Thyroid gland (tissue), 4 donors: ENCODE data around the gene PIP4K2A. TPM values are rescaled to one million over a fixed set of nuclear protein-coding genes. Genes with fewer than 3 reads are reported as not detected.
"Not testable (repeated sequence)": the region's sequence is repeated elsewhere in the genome, so short reads cannot be mapped to it uniquely, and the experiment has no call there.

Experiments used
- DNase-seq, 2 donors: peaks; one replicate each; pipeline ENCODE4 v3.0.0-alpha.2; 2019
- H3K27ac ChIP-seq, 3 donors: fragments of 200-600 bp; sonication (generic); 1 replicate in 2 of 3; 2 replicates in 1 of 3; pipeline ENCODE4 v1.5.1; 2016 to 2019; ENCODE audit warnings: mild to moderate bottlenecking in 1 of 3, moderate library complexity in 1 of 3
- H3K27me3 ChIP-seq: fragments of 200-600 bp; sonication (generic); one replicate; pipeline ENCODE4 v1.5.1; 2019
- H3K36me3 ChIP-seq, 2 donors: fragments of 200-600 bp; sonication (generic); one replicate each; pipeline ENCODE4 v1.5.1; 2016 to 2019
- H3K4me1 ChIP-seq, 2 donors: fragments of 200-600 bp; sonication (generic); one replicate each; pipeline ENCODE4 v1.5.1; 2017 to 2019
- H3K4me3 ChIP-seq, 3 donors: fragments of 200-600 bp; sonication (generic); replicated peaks in 1 of 3; 1 replicate in 2 of 3; 2 replicates in 1 of 3; pipeline ENCODE4 v1.5.1; 2016; ENCODE audit warnings: mild to moderate bottlenecking in 1 of 3
- H3K9me3 ChIP-seq: fragments of 200-600 bp; sonication (generic); one replicate; pipeline ENCODE4 v1.5.1; 2017
- POLR2A ChIP-seq, 2 donors: fragments of 450-650 bp; IDR thresholded peaks; one replicate each; pipeline ENCODE4 v1.6.1; 2017; ENCODE audit warnings: antibody characterized with exemption in 2 of 2, mild to moderate bottlenecking in 2 of 2, moderate library complexity in 1 of 2
- WGBS, 2 donors: methylation state at CpG; one replicate each; pipeline ENCODE4 v1.1.5; 2017; 5-methylcytosine and 5-hydroxymethylcytosine counted together
- intact Hi-C: fragments of 100-400 bp; cut with DNase I; formaldehyde crosslinking; loops from one replicate; pipeline ENCODE4 v1.15.1; 2023
- total RNA-seq, 4 donors: library from RNA; depleted of rRNA; stranded (reverse); fragments of >200 nt; gene quantifications; one replicate each; pipeline ENCODE4 v1.2.3, GENCODE V29; 2016
- TF ChIP-seq, protein P1 (sequence below), 6 experiments: fragments of 200-600 bp in 3 of 6; fragments of 450-650 bp in 3 of 6; sonication (generic) in 3 of 6; IDR thresholded peaks; one replicate each; pipeline ENCODE4 v1.5.1; 2016 to 2019; ENCODE audit warnings: antibody characterized with exemption in 6 of 6, mild to moderate bottlenecking in 2 of 6, inconsistent platforms in 1 of 6, moderate library complexity in 1 of 6

PIP4K2A gene
- total RNA-seq, 4 donors from 2014 or later, result 16.5 to 23.2 (median 19.3) TPM

DNA sequence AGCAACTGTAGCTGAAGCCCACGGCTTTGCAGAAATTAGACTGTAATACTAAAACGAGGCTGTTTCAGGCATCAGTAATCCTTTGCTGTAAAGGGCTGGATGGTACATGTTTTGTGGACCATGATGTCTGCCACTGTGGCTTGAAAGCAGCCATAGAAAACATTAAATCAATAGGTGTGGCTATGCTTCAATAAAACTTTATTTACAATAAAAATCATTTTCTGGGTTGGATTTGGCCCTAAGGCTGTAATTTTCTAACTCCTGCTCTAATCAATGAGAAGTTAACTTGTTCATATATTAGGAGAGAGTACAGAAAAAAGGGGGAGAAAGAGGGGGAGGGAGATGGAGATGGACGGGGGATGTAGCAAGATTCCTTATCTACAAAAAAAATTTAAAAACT lies 183.4 kb downstream of the PIP4K2A start:
- Histone ChIP-seq H3K4me1 (no peaks in the 10 kb centered on the region), H3K9me3 (no peaks in the 10 kb centered on the region), H3K27ac (no peak overlapping the region), H3K36me3 (no peaks in the 10 kb centered on the region), H3K4me3 (no peak overlapping the region), H3K27me3 (no peaks in the 10 kb centered on the region)
- intact Hi-C loops, result no loop called here
- no peak for DNase-seq
- no peak for TF ChIP-seq POLR2A (IDR thresholded peaks at IDR 0.05)
- TF ChIP-seq, protein P1, sequence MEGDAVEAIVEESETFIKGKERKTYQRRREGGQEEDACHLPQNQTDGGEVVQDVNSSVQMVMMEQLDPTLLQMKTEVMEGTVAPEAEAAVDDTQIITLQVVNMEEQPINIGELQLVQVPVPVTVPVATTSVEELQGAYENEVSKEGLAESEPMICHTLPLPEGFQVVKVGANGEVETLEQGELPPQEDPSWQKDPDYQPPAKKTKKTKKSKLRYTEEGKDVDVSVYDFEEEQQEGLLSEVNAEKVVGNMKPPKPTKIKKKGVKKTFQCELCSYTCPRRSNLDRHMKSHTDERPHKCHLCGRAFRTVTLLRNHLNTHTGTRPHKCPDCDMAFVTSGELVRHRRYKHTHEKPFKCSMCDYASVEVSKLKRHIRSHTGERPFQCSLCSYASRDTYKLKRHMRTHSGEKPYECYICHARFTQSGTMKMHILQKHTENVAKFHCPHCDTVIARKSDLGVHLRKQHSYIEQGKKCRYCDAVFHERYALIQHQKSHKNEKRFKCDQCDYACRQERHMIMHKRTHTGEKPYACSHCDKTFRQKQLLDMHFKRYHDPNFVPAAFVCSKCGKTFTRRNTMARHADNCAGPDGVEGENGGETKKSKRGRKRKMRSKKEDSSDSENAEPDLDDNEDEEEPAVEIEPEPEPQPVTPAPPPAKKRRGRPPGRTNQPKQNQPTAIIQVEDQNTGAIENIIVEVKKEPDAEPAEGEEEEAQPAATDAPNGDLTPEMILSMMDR (IDR thresholded peaks at IDR 0.05), result no peak
- WGBS, 2 donors, result 90 to 92% methylated on average over 3 of the region's 3 CpGs

DNA sequence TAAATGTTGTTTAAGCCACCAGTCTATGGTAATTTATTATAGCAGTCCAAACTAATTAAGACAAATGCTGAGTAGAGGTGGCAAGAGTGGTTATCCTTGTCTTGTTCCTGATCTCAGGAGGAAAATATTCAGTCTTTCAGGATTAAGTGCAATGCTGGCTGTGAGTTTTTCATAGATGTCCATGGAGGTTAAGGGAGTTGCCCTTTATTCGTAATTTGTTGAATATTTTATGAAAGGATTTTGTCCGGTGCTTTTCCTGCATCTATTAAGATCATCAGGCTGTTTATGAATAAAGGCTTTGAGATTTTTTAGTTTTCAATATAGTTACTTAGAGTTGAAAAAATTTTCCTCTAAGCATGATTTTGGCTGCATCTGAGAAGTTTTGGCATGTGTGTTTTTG lies 186.9 kb downstream of the PIP4K2A start:
- Histone ChIP-seq H3K27ac (no peak overlapping the region), H3K4me3 (no peak overlapping the region), H3K4me1 (no peaks in the 10 kb centered on the region), H3K36me3 (no peaks in the 10 kb centered on the region), H3K9me3 (no peaks in the 10 kb centered on the region), H3K27me3 (no peaks in the 10 kb centered on the region)
- WGBS, 2 donors, result 94 to 95% methylated on average over 2 of the region's 2 CpGs
- intact Hi-C loops, result no loop called here
- TF ChIP-seq, protein P1 (IDR thresholded peaks at IDR 0.05), result no peak
- no peak for TF ChIP-seq POLR2A (IDR thresholded peaks at IDR 0.05)
- no peak for DNase-seq

DNA sequence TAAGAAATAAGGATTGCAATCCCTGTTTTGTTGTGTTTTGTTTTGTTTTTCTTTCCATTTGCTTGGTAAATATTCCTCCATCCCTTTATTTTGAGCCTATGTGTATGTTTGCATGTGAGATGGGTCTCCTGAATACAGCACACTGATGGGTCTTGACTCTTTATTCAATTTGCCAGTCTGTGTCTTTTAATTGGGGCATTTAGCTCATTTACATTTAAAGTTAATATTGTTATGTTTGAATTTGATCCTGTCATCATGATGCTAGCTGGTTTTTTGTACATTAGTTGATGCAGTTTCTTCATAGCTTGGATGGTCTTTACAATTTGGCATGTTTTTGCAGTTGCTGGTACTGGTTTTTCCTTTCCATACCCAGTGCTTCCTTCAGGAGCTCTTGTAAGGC lies 190.0 kb downstream of the PIP4K2A start:
- not testable (repeated sequence) for DNase-seq

DNA sequence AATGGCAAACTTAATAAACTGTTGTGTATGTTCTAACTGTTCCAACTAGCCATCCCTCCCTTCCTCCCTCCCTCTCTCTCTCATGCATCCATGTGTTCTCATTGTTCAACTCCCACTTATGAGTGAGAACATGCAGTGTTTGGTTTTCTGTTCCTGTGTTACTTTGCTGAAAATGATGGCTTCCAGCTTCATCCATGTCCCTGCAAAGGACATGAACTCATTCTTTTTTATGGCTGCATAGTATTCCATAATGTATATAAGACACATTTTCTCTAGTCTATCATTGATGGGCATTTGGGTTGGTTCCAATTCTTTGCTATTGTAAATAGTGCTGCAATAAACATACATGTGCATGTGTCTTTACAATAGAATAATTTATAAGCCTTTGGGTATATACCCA lies 193.7 kb downstream of the PIP4K2A start:
- H3K4me3 ChIP-seq, DNase-seq, H3K36me3 ChIP-seq, intact Hi-C loops, H3K9me3 ChIP-seq, H3K4me1 ChIP-seq, H3K27me3 ChIP-seq, H3K27ac ChIP-seq: not testable (repeated sequence)

More for the DNA sequence above, 190.0 kb downstream of the PIP4K2A start:
- H3K27ac ChIP-seq, H3K4me1 ChIP-seq, intact Hi-C loops, H3K4me3 ChIP-seq, H3K9me3 ChIP-seq, H3K27me3 ChIP-seq, H3K36me3 ChIP-seq: not testable (repeated sequence)

DNA sequence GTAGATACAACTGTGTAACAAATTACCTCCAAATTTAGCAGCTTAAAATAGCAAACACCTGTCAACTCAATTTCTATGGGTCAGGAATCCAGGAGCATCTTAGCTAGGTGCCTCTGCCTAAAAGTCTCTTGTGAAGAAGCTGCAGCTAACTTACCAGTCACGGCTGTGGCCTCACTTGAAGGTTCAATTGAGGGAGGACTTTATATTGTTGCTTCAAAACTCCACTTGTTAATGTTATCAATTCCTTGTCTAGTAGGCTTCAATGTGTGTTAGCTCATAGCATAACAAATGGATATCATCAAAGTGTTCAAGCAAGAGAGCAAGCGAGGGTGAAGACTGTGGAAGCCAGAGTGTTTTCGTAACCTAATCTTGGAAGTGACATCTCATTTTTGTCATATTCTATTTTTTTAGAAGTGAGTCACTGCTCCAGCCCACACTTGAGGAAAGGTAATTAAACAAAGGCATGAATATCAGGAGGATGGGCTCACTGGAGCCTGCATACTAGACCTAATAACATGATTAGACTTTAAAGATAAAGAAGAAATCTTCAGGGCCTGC lies 196.1 kb downstream of the PIP4K2A start:
- no peaks in the 10 kb centered on the region for H3K27me3 ChIP-seq
- intact Hi-C loops, result no loop called here
- H3K4me1 ChIP-seq, result no peaks in the 10 kb centered on the region
- no peak overlapping the region for H3K27ac ChIP-seq
- no peak for TF ChIP-seq POLR2A (IDR thresholded peaks at IDR 0.05)
- no peak for DNase-seq
- WGBS, 2 donors, result 73 to 79% methylated on average over 3 of the region's 3 CpGs
- H3K36me3 ChIP-seq, result no peaks in the 10 kb centered on the region
- H3K4me3 ChIP-seq, result no peak overlapping the region
- H3K9me3 ChIP-seq, result no peaks in the 10 kb centered on the region

DNA sequence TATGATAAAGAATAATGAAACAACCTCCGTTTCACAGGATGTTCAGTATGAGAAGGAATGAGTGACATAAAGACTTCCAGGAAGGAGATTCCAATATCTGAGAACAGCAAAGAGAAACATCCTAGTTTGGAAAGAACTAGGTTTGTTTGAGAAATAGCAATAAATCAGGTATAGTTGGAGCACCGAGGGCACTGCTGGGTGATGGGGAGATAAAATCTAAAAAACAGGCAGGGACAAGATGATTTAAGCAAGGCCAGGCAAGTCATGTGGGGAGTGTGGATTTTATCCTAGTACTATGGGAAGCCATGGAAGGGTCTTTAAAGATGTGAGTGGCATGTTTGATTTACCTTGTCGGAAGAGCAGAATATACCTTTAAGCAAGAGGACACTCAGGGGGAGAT lies 199.4 kb downstream of the PIP4K2A start:
- H3K27me3 ChIP-seq, result no peaks in the 10 kb centered on the region
- DNase-seq, result no peak
- H3K27ac ChIP-seq, result no peak overlapping the region
- no peaks in the 10 kb centered on the region for H3K36me3 ChIP-seq
- no peak overlapping the region for H3K4me3 ChIP-seq
- no peaks in the 10 kb centered on the region for H3K9me3 ChIP-seq
- intact Hi-C loops, result no loop called here
- 82 to 89% methylated on average over 3 of the region's 3 CpGs for WGBS, 2 donors
- TF ChIP-seq, protein P1 (IDR thresholded peaks at IDR 0.05), result no peak
- TF ChIP-seq POLR2A (IDR thresholded peaks at IDR 0.05), result no peak
- no peaks in the 10 kb centered on the region for H3K4me1 ChIP-seq

DNA sequence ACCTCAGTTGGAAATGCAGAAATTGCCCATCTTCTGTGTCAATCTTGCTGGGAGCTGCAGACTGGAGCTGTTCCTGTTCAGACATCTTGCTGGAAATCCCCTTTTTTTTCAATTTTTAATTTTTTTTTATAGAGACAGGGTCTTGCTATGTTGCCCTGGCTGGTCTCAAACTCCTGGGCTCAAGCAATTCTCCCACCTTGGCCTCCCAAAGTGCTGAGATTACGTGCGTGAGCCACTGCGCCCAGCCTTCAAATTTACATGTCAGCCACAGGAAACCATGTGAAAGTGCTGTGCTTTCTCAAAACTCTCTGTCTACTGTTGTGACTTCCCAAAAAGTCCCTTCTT lies 200.0 kb downstream of the PIP4K2A start:
- H3K9me3 ChIP-seq, intact Hi-C loops, H3K4me3 ChIP-seq, H3K27me3 ChIP-seq, H3K27ac ChIP-seq, H3K4me1 ChIP-seq, DNase-seq, H3K36me3 ChIP-seq: not testable (repeated sequence)
- WGBS, 2 donors, result 89 to 95% methylated on average over 3 of the region's 3 CpGs

DNA sequence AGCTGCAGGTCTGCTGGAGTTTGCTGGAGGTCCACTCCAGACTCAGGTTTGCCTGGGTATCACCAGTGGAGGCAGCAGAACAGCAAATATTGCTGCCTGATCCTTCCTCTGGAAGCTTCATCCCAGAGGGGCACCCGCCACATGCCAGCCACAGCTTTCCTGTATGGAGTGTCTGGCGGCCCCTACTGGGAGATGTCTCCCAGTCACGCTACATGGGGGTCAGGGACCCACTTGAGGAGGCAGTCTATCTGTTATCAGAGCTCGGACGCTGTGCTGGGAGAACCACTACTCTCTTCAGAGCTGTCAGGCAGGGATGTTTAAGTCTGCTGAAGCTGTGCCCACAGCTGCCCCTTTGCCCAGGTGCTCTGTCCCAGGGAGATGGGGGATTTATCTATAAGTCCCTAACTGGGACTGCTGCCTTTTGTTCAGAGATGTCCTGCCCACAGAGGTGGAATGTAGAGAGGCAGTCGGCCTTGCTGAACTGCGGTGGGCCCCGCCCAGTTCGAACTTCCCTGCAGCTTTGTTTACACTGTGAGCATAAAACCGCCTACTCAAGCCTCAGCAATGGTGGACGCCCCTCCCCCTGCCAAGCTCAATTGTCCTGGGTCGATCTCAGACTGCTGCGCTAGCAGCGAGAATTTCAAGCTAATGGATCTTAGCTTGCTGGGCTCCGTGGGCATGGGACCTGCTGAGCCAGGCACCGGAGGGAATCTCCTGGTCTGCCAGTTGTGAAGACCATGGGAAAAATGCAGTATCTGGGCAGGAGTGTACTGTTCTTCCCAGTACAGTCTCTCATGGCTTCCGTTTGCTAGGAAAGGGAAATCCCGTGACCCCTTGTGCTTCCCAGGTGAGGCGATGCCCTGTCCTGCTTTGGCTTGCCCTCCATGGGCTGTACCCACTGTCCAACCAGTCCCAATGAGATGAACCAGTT lies 200.6 kb downstream of the PIP4K2A start:
- H3K27me3 ChIP-seq, H3K4me3 ChIP-seq, H3K4me1 ChIP-seq, H3K36me3 ChIP-seq, intact Hi-C loops, H3K27ac ChIP-seq, H3K9me3 ChIP-seq: not testable (repeated sequence)
- 47 to 62% methylated on average over 14 to 19 of the region's 19 CpGs for WGBS, 2 donors
- DNase-seq, result peak; percentile 52 to 58

DNA sequence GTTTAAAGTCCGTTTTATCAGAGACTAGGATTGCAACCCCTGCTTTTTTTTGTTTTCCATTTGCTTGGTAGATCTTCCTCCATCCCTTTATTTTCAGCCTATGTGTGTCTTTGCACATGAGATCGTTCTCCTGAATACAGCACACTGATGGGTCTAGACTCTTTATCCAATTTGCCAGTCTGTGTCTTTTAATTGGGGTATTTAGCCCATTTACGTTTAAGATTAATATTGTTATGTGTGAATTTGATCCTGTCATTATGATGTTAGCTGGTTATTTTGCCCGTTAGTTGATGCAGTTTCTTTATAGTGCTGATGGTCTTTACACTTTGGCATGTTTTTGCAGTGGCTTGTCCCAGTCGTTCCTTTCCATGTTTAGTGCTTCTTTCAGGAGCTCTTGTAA lies 202.4 kb downstream of the PIP4K2A start:
- H3K27me3 ChIP-seq, H3K9me3 ChIP-seq, H3K36me3 ChIP-seq, H3K27ac ChIP-seq, DNase-seq, H3K4me1 ChIP-seq, H3K4me3 ChIP-seq, intact Hi-C loops: not testable (repeated sequence)
- WGBS, 2 donors, result 92 to 93% methylated on average over 5 of the region's 5 CpGs

DNA sequence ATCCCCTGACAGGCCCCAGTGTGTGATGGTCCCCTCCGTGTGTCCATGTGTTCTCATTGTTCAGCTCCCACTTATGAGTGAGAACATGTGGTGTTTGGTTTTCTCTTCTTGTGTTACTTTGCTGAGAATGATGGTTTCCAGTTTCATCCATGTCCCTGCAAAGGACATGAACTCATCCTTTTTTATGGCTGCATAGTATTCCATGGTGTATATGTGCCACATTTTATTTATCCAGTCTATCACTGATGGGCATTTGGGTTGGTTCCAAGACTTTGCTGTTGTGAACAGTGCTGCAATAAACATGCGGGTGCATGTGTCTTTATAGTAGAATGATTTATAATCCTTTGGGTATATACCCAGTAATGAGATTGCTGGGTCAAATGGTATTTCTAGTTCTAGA lies 206.2 kb downstream of the PIP4K2A start:
- intact Hi-C loops, H3K4me3 ChIP-seq, H3K27me3 ChIP-seq, H3K9me3 ChIP-seq, H3K36me3 ChIP-seq, H3K4me1 ChIP-seq, H3K27ac ChIP-seq, DNase-seq: not testable (repeated sequence)
- WGBS, 2 donors, result 98% methylated on average over 2 of the region's 2 CpGs
